ENCODE results near the gene ADGRF1.

GRCh38 chr6:47090881-47091280 lies 48.7 kb upstream of the ADGRF1 start:
- TF ChIP-seq CTCF (IDR thresholded peaks at IDR 0.05; ENCODE audit: low read depth, low read length, poor library complexity, severe bottlenecking) (no peak), EZH2phosphoT487 (IDR thresholded peaks at IDR 0.05; ENCODE audit: borderline replicate concordance, low read length) (no peak)

All from DOHH2 (cell line).